Esophagus mucosa (tissue), 1 donor: ENCODE measurements around the gene NTNG1. TPM values are rescaled to one million over a fixed set of nuclear protein-coding genes. Genes with fewer than 3 reads are reported as not detected.
"Not testable (repeated sequence)": the region's sequence is repeated elsewhere in the genome, so short reads cannot be mapped to it uniquely, and the experiment has no call there.

ENCODE experiments used
- ATAC-seq: fragments of 200-7000 bp; cut with Tn5 transposase; one replicate; pipeline ENCODE4 v1.9.1; 2020
- total RNA-seq: library from RNA; stranded (reverse); gene quantifications from one replicate; pipeline ENCODE4 v1.2.4, GENCODE V29; 2023
- donor health status: DM: yes; HTN: yes; CAD: no.

The NTNG1 gene
- total RNA-seq, 1 donor from 2014 or later, result 0.48 TPM

GRCh38 chr1:107145637-107146036, 4.8 kb downstream of the NTNG1 start:
- no peak for ATAC-seq

DNA sequence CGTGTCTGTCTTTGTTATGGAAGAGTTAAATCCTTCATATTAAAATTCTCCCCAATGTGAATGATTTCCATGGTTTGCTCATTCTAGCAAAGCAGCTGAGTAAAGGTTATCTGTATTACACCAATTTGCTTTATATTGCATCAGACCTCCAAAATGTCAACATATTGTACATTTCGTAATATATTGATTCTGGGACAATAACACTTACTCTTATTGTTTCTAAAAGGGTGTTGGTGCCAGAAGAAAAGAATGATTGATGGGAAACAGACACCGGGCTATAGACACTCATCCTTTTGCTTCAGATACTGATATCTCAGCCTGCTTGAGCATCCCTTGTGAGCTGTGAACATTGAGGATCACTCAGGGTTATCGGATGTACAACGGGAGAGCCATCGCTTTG, 7.0 kb downstream of the NTNG1 start:
- ATAC-seq, result no peak

- ATAC-seq, result no peak
Measured at GRCh38 chr1:107149946-107150345, 9.1 kb downstream of the NTNG1 start.

GRCh38 chr1:107151295-107151694, 10.5 kb downstream of the NTNG1 start:
- no peak for ATAC-seq

- ATAC-seq, result no peak
Measured at GRCh38 chr1:107152395-107152794, 11.6 kb downstream of the NTNG1 start.

- no peak for ATAC-seq
Measured at GRCh38 chr1:107153014-107153413, 12.2 kb downstream of the NTNG1 start.

DNA sequence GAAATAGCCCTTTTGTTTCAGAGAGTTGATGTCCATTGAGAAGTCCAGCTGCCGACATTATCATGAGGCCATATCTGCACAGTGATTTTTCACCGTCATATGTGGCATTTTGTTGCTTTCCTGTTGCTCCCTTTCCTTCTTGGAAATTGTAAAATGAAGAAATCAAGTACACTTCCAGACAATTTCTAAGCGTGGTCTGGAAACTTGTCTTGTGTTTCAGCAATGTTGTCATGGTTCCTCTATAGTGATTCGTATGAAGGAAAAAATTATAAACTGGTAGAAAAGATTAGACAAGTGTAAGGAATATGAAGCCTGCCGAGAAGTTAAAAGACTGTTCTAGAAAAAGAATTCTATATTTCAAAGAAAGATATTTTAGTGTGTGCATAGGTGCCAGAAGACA, 17.7 kb downstream of the NTNG1 start:
- ATAC-seq, result no peak

DNA sequence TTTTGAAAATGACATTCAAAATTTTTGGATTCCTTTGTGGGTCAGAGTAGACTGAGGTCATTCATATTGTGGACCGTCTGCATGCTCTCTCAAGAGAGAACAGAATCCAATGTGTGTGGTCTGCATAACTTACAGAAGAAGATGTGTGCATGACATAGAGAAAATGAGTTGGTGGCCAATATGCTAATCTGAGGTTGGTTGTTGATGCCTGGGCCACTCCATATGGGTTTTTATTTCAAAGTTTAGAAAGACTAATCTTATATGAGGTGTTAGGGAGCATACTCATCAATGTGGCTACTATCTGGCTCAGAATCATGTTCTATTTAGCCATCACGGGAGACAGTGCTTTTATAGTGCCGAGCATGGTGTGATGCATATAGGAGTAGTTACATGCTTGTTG, 18.2 kb downstream of the NTNG1 start:
- no peak for ATAC-seq

DNA sequence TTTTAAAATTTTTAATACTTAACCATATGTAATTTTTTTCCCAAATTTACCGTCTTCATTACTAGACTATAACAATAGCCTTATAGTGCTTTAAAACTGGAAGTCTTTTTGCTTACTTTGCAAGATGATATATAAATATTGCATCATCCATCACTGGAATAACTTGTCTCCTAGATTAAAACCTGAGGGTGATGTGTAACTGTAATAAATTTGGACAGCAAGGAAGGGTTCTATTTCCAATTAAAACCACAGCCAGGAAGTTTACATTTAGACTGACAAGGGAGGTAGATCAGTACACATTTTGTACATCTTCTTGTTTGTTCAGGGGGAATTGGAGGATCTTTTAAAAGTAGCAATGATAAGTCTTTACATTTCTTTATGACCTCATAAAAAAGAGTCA, 21.9 kb downstream of the NTNG1 start:
- ATAC-seq, result no peak

DNA sequence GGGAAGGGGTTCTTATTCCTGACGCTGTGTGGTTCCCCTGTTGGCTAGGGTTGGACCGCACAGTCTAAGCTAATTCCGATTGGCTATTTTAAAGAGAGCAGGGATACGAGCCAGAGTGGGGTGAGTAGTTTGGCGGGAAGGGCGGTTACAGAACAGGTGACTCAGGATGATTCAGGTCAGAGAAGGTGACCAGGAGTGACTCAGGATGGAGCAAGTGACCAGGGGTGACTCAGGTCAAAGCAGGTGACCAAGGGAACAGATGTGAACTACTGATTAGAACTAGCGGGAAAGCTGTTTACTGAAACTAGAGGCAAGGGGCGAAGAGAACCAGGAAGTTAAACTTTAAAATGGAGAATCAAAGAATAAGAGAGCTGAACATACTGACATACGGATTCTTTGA, 24.1 kb downstream of the NTNG1 start:
- not testable (repeated sequence) for ATAC-seq

- ATAC-seq, result no peak
Measured at GRCh38 chr1:107169615-107170014, 28.8 kb downstream of the NTNG1 start.

GRCh38 chr1:107171333-107171732, 30.5 kb downstream of the NTNG1 start:
- ATAC-seq, result no peak

- ATAC-seq, result no peak
Measured at GRCh38 chr1:107172450-107173170, 31.8 kb downstream of the NTNG1 start.

DNA sequence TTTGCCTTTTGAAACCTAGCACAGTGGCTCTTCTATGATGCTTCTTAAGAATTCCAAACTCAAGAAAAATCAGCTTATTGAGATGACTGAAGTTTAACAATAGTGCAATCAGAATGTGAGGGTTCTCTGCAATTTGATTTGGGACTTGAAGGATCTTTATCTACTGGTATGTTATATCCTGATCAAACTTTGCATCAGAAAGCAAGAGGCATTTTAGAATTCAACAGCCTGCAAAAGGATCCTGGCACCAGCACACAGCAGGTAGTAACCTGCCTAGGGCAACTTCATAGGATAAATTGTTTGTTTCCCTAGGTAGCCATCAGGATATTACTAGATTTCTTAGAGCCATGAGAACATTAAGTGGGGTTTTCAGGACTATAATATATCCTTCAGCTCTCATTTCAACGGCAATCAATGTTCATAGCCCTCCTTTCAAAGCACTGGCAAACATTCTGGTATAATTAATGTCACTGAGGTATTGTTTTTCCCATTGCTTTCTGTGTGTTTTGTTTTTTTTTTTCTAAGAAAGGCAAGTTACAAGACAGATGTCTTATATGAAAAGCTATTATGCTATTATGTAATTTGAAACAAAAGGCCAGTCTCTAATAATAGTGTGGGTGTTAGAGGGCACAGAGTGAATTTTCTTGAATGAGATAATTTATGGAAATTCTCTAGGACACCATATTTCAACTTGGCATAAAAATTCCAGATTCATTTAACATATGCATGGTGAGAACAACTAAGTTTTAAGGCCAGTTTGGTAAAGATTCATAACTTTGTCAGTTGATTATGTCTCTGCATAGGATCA, 34.5 kb downstream of the NTNG1 start:
- ATAC-seq, result no peak

- ATAC-seq, result no peak
Measured at GRCh38 chr1:107181253-107181969, 40.6 kb downstream of the NTNG1 start.

- ATAC-seq, result no peak
Measured at GRCh38 chr1:107183011-107183410, 42.2 kb downstream of the NTNG1 start.

- ATAC-seq, result no peak
Measured at GRCh38 chr1:107184888-107185287, 44.0 kb downstream of the NTNG1 start.

- ATAC-seq, result no peak
Measured at GRCh38 chr1:107187399-107187798, 46.6 kb downstream of the NTNG1 start.

- ATAC-seq, result no peak
Measured at GRCh38 chr1:107188160-107188559, 47.3 kb downstream of the NTNG1 start.

- no peak for ATAC-seq
Measured at GRCh38 chr1:107194380-107194779, 53.5 kb downstream of the NTNG1 start.

- ATAC-seq, result no peak
Measured at GRCh38 chr1:107195476-107195875, 54.6 kb downstream of the NTNG1 start.

DNA sequence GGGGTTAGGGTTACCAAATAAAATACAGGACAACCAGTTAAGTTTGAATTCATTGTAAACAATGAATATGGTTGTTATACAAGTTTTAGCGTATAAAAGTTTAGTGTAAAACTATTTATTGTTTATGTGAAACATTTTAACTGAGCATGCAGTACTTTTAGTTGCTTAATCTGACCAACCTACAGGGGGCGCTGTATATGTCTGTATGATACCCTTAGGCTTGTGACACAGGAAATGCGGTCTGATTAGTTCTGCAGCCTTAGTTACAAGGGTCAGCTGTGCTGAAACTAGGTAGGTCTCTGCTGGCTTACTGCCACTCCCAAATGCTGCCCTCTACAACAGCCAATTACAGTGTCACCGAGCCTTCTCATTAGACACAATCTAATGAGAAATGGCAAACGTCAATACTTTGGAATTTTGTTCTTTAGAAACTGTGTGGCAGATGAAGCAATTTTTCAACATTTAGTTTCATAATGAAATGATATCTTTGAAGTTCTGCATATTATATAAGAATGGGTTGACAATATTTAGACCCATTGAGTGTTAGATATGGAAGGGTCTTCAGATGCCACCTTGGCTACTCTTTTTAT, 56.2 kb downstream of the NTNG1 start:
- peak; percentile 48 for ATAC-seq

- ATAC-seq, result no peak
Measured at GRCh38 chr1:107198561-107198960, 57.7 kb downstream of the NTNG1 start.
